ENCODE results near the gene RSPO4.

Gene RSPO4

GRCh38 chr20:940926-941325, 61.2 kb downstream of the RSPO4 start:
- FAIRE-seq = no peak

- FAIRE-seq = no peak
Observed at GRCh38 chr20:939606-940005, 62.5 kb downstream of the RSPO4 start.

GRCh38 chr20:934186-934840, 67.8 kb downstream of the RSPO4 start:
- FAIRE-seq = no peak

- FAIRE-seq = no peak
Observed at GRCh38 chr20:933029-933428, 69.1 kb downstream of the RSPO4 start.

GRCh38 chr20:931401-931800, 70.7 kb downstream of the RSPO4 start:
- peak; percentile 50 for FAIRE-seq

GRCh38 chr20:926670-927069, 75.4 kb downstream of the RSPO4 start:
- FAIRE-seq = no peak

GRCh38 chr20:925516-925915, 76.6 kb downstream of the RSPO4 start:
- no peak for FAIRE-seq

GRCh38 chr20:924639-925038, 77.5 kb downstream of the RSPO4 start:
- no peak for FAIRE-seq

- FAIRE-seq = no peak
Observed at GRCh38 chr20:922781-923180, 79.3 kb downstream of the RSPO4 start.

- no peak for FAIRE-seq
Observed at GRCh38 chr20:921068-921467, 81.0 kb downstream of the RSPO4 start.

- no peak for FAIRE-seq
Observed at GRCh38 chr20:920311-920710, 81.8 kb downstream of the RSPO4 start.

GRCh38 chr20:919491-919916, 82.6 kb downstream of the RSPO4 start:
- FAIRE-seq = no peak

- FAIRE-seq = no peak
Observed at GRCh38 chr20:917416-917815, 84.7 kb downstream of the RSPO4 start.

GRCh38 chr20:916825-917224, 85.3 kb downstream of the RSPO4 start:
- FAIRE-seq = no peak

GRCh38 chr20:916125-916799, 85.8 kb downstream of the RSPO4 start, which contains the start of gene ANGPT4:
ANGPT4 (minus strand) TSS chr20:916334; CDS start chr20:916214, 120 bp downstream.
- FAIRE-seq = no peak

GRCh38 chr20:914727-915498, 87.2 kb downstream of the RSPO4 start:
- no peak for FAIRE-seq

- no peak for FAIRE-seq
Observed at GRCh38 chr20:913306-913849, 88.7 kb downstream of the RSPO4 start.

- no peak for FAIRE-seq
Observed at GRCh38 chr20:911882-912600, 90.1 kb downstream of the RSPO4 start.

GRCh38 chr20:910870-911770, 91.0 kb downstream of the RSPO4 start:
- no peak for FAIRE-seq

GRCh38 chr20:910132-910869, 91.8 kb downstream of the RSPO4 start:
- no peak for FAIRE-seq

- no peak for FAIRE-seq
Observed at GRCh38 chr20:909641-910040, 92.5 kb downstream of the RSPO4 start.

All from TTC549 (cell line).